Activated CD4-positive, CD25-positive, alpha-beta regulatory T cell treated with anti-CD3 and anti-CD28 coated beads, Interleukin-2, amount 50 U/mL, for 24 hours (primary cell): ENCODE data around the gene FAM163A.
A peak's percentile ranks its signal among the peaks of the same experiment; 100 is the strongest.
"Not testable (repeated sequence)": the region's sequence is repeated elsewhere in the genome, so short reads cannot be mapped to it uniquely, and the experiment has no call there.

Source experiments
- ATAC-seq, 2 donors: fragments of 150-1000 bp; cut with Tn5 transposase; one replicate each; pipeline ENCODE4 v1.10.0; 2021; ENCODE audit warnings: mild to moderate bottlenecking in 1 of 2, moderate library complexity in 1 of 2

Gene FAM163A

GRCh38 chr1:179794669-179795068 lies 51.6 kb downstream of the FAM163A start:
- no peak for ATAC-seq

GRCh38 chr1:179798213-179798863 lies 55.2 kb downstream of the FAM163A start:
- no peak for ATAC-seq

GRCh38 chr1:179798864-179799516 lies 55.9 kb downstream of the FAM163A start:
- no peak for ATAC-seq

GRCh38 chr1:179800481-179800880 lies 57.4 kb downstream of the FAM163A start:
- no peak for ATAC-seq

GRCh38 chr1:179803104-179803503 lies 60.0 kb downstream of the FAM163A start:
- ATAC-seq: no peak

GRCh38 chr1:179803918-179804317 lies 60.8 kb downstream of the FAM163A start:
- ATAC-seq: no peak

GRCh38 chr1:179804417-179804816 lies 61.3 kb downstream of the FAM163A start:
- ATAC-seq: not testable (repeated sequence)

- no peak for ATAC-seq
These were observed 62.5 kb downstream of the FAM163A start for GRCh38 chr1:179805291-179806195.

GRCh38 chr1:179806333-179806732 lies 63.2 kb downstream of the FAM163A start:
- ATAC-seq: no peak

- no peak for ATAC-seq
These were observed 64.2 kb downstream of the FAM163A start for GRCh38 chr1:179807291-179807690.

GRCh38 chr1:179807691-179808485 lies 64.8 kb downstream of the FAM163A start:
- ATAC-seq: no peak

GRCh38 chr1:179808503-179808902 lies 65.4 kb downstream of the FAM163A start:
- ATAC-seq: no peak

- ATAC-seq: peak; percentile 45 to 51
These were observed 66.6 kb downstream of the FAM163A start for GRCh38 chr1:179809506-179810366.

GRCh38 chr1:179810367-179810715 lies 67.2 kb downstream of the FAM163A start:
- no peak for ATAC-seq

- no peak for ATAC-seq
These were observed 69.6 kb downstream of the FAM163A start for GRCh38 chr1:179812501-179813292.

GRCh38 chr1:179813626-179814545 lies 70.8 kb downstream of the FAM163A start:
- ATAC-seq: no peak

GRCh38 chr1:179814546-179814838 lies 71.4 kb downstream of the FAM163A start:
- peak in 1 of 2 donors; percentile 44 for ATAC-seq

- no peak for ATAC-seq
These were observed 72.5 kb downstream of the FAM163A start for GRCh38 chr1:179815641-179816040.

- no peak for ATAC-seq
These were observed 73.3 kb downstream of the FAM163A start for GRCh38 chr1:179816196-179816960.
